MCF 10A (cell line): ENCODE data around the gene NELFCD. TPM values are rescaled to one million over a fixed set of nuclear protein-coding genes. Genes with fewer than 3 reads are reported as not detected.
"Not testable (repeated sequence)": the region's sequence is repeated elsewhere in the genome, so short reads cannot be mapped to it uniquely, and the experiment has no call there.

Source experiments
- BruUV-seq: library from RNA; stranded (reverse); fragments of 400-500 nt; replicated peaks from 2 replicates; lab custom pipeline; 2021; lab: Mats Ljungman, UMichigan
- CTCF ChIA-PET: fragments of 300-600 bp; sonication (Branson Sonifier 250); formaldehyde crosslinking; extraction: SDS; loops from one replicate; lab custom pipeline; 2021; ENCODE audit warnings: antibody characterized with exemption, inconsistent platforms; lab: Yijun Ruan, JAX
- POLR2A ChIA-PET: fragments of 300-600, 350-650 bp; sonication (Branson Sonifier 250); formaldehyde crosslinking; extraction: SDS; loops from one replicate; lab custom pipeline; 2020; ENCODE audit warnings: antibody characterized with exemption, inconsistent platforms; lab: Yijun Ruan, JAX
- DNase-seq: peaks from one replicate; pipeline ENCODE4 v3.0.0-alpha.2; 2018; ENCODE audit not compliant: unreplicated experiment
- H3K27ac Mint-ChIP-seq: one replicate; pipeline ENCODE4 v1.8.0; 2022; ENCODE audit warnings: mild to moderate bottlenecking, low read depth, mixed read lengths; ENCODE audit not compliant: unreplicated experiment
- H3K27me3 Mint-ChIP-seq: one replicate; pipeline ENCODE4 v1.8.0; 2022; ENCODE audit warnings: mixed read lengths; ENCODE audit not compliant: insufficient read depth, unreplicated experiment
- H3K36me3 Mint-ChIP-seq: one replicate; pipeline ENCODE4 v1.8.0; 2022; ENCODE audit warnings: mild to moderate bottlenecking, moderate library complexity, mixed read lengths; ENCODE audit not compliant: insufficient read depth, unreplicated experiment
- H3K4me1 Mint-ChIP-seq: one replicate; pipeline ENCODE4 v1.8.0; 2022; ENCODE audit warnings: mixed read lengths; ENCODE audit not compliant: insufficient read depth, unreplicated experiment
- H3K4me3 Mint-ChIP-seq: one replicate; pipeline ENCODE4 v1.8.0; 2022; ENCODE audit warnings: mild to moderate bottlenecking, moderate library complexity, mixed read lengths; ENCODE audit not compliant: unreplicated experiment
- H3K9me3 Mint-ChIP-seq: one replicate; pipeline ENCODE4 v1.8.0; 2022; ENCODE audit warnings: mixed read lengths; ENCODE audit not compliant: unreplicated experiment
- CTCF ChIP-seq: fragments of 200-600 bp; IDR thresholded peaks from one replicate; pipeline ENCODE4 v1.8.0; 2022; ENCODE audit warnings: antibody characterized with exemption, mild to moderate bottlenecking; ENCODE audit not compliant: unreplicated experiment
- intact Hi-C: fragments of 100-400 bp; cut with micrococcal nuclease; formaldehyde crosslinking; loops from 2 replicates; pipeline ENCODE4 v1.14.1; 2022
- total RNA-seq: library from RNA; stranded (reverse); gene quantifications from 2 replicates; pipeline ENCODE4 v1.2.3, GENCODE V29; 2022

The NELFCD gene
- total RNA-seq, 1 experiment from 2014 or later = 79.8 TPM

DNA sequence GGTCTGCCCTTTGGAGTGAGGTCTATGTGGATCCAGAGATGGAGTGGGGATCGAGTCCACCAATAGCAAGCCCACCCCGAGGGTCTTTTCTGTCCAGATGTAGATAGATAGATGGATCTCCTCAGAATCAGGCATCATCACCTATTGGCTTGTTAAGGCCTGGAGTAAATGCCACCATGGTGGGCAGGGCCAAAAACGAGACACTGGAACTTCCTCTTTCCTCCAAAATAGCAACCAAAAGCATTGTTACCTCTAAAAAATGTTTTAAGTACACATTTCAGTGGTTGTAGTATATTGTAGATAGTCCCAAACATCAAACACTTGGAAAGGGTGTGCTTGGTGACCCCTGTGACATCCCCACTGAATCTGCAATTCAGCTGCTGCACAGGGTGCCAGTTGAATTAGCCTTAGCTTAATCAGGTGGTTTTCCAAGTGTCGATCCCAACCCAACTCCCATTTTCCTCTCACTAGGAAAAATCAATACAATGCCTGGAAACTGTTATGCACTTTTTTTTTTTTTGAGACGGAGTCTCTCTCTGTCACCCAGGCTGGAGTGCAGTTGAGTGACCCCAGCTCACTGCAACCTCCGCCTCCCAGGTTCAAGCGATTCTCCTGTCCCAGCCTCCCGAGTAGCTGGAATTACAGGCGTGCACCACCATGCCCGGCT, 35.0 kb upstream of the NELFCD start:
- CTCF ChIA-PET = interaction anchor here (0.9 kb wide), 1 partner anchor 9 kb away, joined by 3 read pairs; no protein-coding TSS in a partner anchor
- BruUV-seq = no TSS peak
- H3K4me3 Mint-ChIP-seq = no peak overlapping the region

GRCh38 chr20:58947797-58948388, 33.2 kb upstream of the NELFCD start:
- intact Hi-C loops, POLR2A ChIA-PET, H3K9me3 Mint-ChIP-seq, H3K4me1 Mint-ChIP-seq, H3K36me3 Mint-ChIP-seq, CTCF ChIA-PET, DNase-seq, BruUV-seq, H3K4me3 Mint-ChIP-seq, H3K27ac Mint-ChIP-seq: not testable (repeated sequence)
- peaks cover 32% of the 10 kb centered on the region for H3K27me3 Mint-ChIP-seq

More for the DNA sequence above, 35.0 kb upstream of the NELFCD start:
- Mint-ChIP-seq H3K27ac (no peak overlapping the region), H3K36me3 (no peaks in the 10 kb centered on the region), H3K4me1 (no peaks in the 10 kb centered on the region), H3K27me3 (peaks cover 29% of the 10 kb centered on the region), H3K9me3 (no peaks in the 10 kb centered on the region)
- no peak for DNase-seq
- POLR2A ChIA-PET = interaction anchor here (0.6 kb wide), 1 partner anchor 10 kb away, joined by 3 read pairs; no protein-coding TSS in a partner anchor
- intact Hi-C loops = no loop called here
- TF ChIP-seq CTCF = no peak

DNA sequence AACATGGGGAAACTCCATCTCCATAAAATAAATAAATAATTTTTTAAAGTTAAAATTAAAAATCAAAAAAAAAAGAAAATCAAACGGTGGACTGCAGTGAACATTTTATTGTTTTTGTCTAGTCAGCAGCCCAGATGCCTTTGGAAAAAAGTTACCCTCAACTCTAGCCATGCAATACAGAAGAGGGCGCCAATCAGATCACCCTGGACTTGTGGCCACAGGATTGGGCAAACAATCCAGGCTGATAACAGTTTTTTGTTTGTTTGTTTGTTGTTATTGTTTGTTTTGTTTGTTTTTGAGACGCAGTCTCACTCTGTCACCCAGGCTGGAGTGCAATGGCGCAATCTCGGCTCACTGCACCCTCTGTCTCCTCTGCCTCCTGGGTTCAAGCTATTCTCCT, 30.5 kb upstream of the NELFCD start:
- ChIA-PET CTCF (interaction anchor here (0.6 kb wide), 2 partner anchors 261 to 487 kb away, joined by 3 read pairs; no protein-coding TSS in a partner anchor), POLR2A (no interaction called here)
- Mint-ChIP-seq H3K4me3 (no peak overlapping the region), H3K27ac (no peak overlapping the region), H3K4me1 (no peaks in the 10 kb centered on the region), H3K36me3 (no peaks in the 10 kb centered on the region), H3K27me3 (peaks cover 42% of the 10 kb centered on the region), H3K9me3 (no peaks in the 10 kb centered on the region)
- peak; percentile 6 for DNase-seq
- TF ChIP-seq CTCF = no peak
- BruUV-seq = no TSS peak
- intact Hi-C loops = no loop called here

DNA sequence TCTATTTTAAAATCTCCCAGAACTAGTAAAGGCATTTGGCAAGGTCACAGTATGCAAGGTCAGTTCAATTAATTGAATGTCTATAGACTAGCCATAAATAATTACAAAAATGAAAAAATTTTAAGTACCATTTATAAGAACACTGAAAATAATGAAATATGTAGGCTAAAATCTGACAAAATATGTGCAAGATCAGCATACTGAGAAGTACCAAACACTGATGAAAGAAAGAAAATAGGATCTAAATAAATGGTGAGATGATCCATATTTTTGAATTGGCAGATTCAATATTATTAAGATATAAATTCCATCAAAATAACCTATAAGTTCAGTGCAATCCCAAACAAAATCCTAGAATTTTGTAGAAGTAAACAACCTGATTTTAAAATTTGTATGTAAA, 28.0 kb upstream of the NELFCD start:
- H3K27me3 Mint-ChIP-seq = peaks cover 26% of the 10 kb centered on the region
- no peaks in the 10 kb centered on the region for H3K36me3 Mint-ChIP-seq
- no peak for TF ChIP-seq CTCF
- ChIA-PET POLR2A (no interaction called here), CTCF (no interaction called here)
- no peaks in the 10 kb centered on the region for H3K4me1 Mint-ChIP-seq
- H3K4me3 Mint-ChIP-seq = no peak overlapping the region
- intact Hi-C loops = no loop called here
- no peak overlapping the region for H3K27ac Mint-ChIP-seq
- no peak for DNase-seq
- H3K9me3 Mint-ChIP-seq = no peaks in the 10 kb centered on the region
- no TSS peak for BruUV-seq
